ENCODE measurements around the gene PARP3. TPM values are rescaled to one million over a fixed set of nuclear protein-coding genes. Genes with fewer than 3 reads are reported as not detected.
A peak's percentile ranks its signal among the peaks of the same experiment; 100 is the strongest.
"Not testable (repeated sequence)": the region's sequence is repeated elsewhere in the genome, so short reads cannot be mapped to it uniquely, and the experiment has no call there.

The PARP3 gene
- total and polyA plus RNA-seq, 2 of the 8 experiments (the other 6 are each of a cell fraction or from before 2014, with no cell fraction given) = 1.3 to 1.6 TPM

DNA sequence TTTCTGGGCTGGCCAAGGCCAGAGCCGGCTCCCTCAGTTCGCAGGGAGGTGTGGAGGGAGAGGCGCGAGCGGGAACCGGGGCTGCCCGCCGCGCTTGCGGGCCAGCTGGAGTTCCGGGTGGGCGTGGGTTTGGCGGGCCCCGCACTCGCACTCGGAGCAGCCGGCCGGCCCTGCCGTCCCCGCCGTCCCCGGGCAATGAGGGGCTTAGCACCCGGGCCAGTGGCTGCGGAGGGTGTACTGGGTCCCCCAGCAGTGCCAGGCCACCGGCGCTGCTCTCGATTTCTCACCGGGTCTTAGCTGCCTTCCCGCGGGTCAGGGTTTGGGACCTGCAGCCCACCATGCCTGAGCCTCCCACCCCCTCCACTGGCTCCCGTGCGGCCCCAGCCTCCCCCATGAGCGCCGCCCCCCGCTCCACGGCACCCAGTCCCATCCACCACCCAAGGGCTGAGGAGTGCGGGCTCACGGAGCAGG, 48.4 kb downstream of the PARP3 start:
- not testable (repeated sequence) for H3K9ac ChIP-seq (replicated peaks in 1 of 4; ENCODE audit: extremely low read depth in 1 of 4, low read depth in 3 of 4, low read length in 3 of 4); H2AFZ ChIP-seq (ENCODE audit: low read length); H3K23me2 ChIP-seq (ENCODE audit: low read depth, low read length); H3K4me3 ChIP-seq (ENCODE audit: extremely low read depth in 1 of 4, insufficient read depth in 2 of 4, low read depth in 3 of 4, low read length in 4 of 4); H3K4me2 ChIP-seq (ENCODE audit: insufficient read depth in 1 of 2, low read depth in 2 of 2, low read length in 2 of 2); H3K27me3 ChIP-seq (replicated peaks in 1 of 4; ENCODE audit: control insufficient read depth in 3 of 4, extremely low read depth in 1 of 4, insufficient read depth in 3 of 4, low read length in 3 of 4); H2AK5ac ChIP-seq (ENCODE audit: low read depth, low read length); H2BK15ac ChIP-seq (ENCODE audit: low read length); H3K14ac ChIP-seq (ENCODE audit: insufficient read length); H3K79me1 ChIP-seq (ENCODE audit: low read depth, low read length); H4K5ac ChIP-seq (ENCODE audit: insufficient read length, low read depth, low read length); H3K56ac ChIP-seq (replicated peaks; ENCODE audit: insufficient read length, low read depth, low read length); H4K8ac ChIP-seq (ENCODE audit: extremely low read depth, insufficient read depth, low read length); H3K4ac ChIP-seq (replicated peaks; ENCODE audit: insufficient read length, low read depth, low read length); H4K20me1 ChIP-seq (replicated peaks in 1 of 2; ENCODE audit: control insufficient read depth in 1 of 2, insufficient read depth in 2 of 2, low read length in 2 of 2); H2BK120ac ChIP-seq (replicated peaks; ENCODE audit: low read depth, low read length); H2BK5ac ChIP-seq (ENCODE audit: low read depth, low read length); H4K91ac ChIP-seq (replicated peaks; ENCODE audit: insufficient read length, low read length); FAIRE-seq; H3K9me3 ChIP-seq (ENCODE audit: insufficient read depth in 2 of 2, low read depth in 1 of 2, low read length in 1 of 2); H3K18ac ChIP-seq (ENCODE audit: extremely low read depth, low read length); H2BK12ac ChIP-seq (ENCODE audit: low read depth, low read length); H3K27ac ChIP-seq (ENCODE audit: low read depth, low read length); H3K23ac ChIP-seq (ENCODE audit: insufficient read length); H2BK20ac ChIP-seq (ENCODE audit: low read length)
- H3K79me2 ChIP-seq (ENCODE audit: control insufficient read depth in 1 of 2, insufficient read depth in 2 of 2, low read length in 2 of 2) = peaks cover 0 to 16% of the 10 kb centered on the region in 2 experiments; a peak in 3 of 4 replicates
- WGBS, 2 experiments (ENCODE audit: extremely low coverage in 1 of 2, insufficient coverage in 1 of 2, insufficient read length in 1 of 2, insufficient replicate concordance in 2 of 2, low coverage in 1 of 2, low lambda C conversion rate in 2 of 2, missing lambda C conversion rate in 1 of 2) = 90% methylated on average over 29 of the region's 38 CpGs; no CpG with 5 or more reads in 1 of the 2 experiments
- peak; percentile 29; the same call in 1 of the 2 replicates for TF ChIP-seq POLR2AphosphoS5 (IDR thresholded peaks at IDR 0.05; ENCODE audit: low read depth, low read length)
- peak in 1 of 2 experiments; percentile 63 for DNase-seq (ENCODE audit: low read depth in 1 of 2, low spot score in 2 of 2)
- POLR2A ChIA-PET (ENCODE audit: partially characterized antibody) = interaction anchor here (1.0 to 25.9 kb wide), 16 partner anchors 16 to 288 kb away, joined by 3 to 923 read pairs (median 4); partner anchors contain the start of genes ABHD14A, ABHD14B, ACY1 and GPR62
- peaks cover 4 to 17% (median 7%) of the 10 kb centered on the region in 4 experiments; a peak in 5 of 7 replicates for H3K4me1 ChIP-seq (replicated peaks in 1 of 4; ENCODE audit: control insufficient read depth in 3 of 4, insufficient read depth in 4 of 4, low read length in 3 of 4)
- CTCF ChIA-PET (ENCODE audit: partially characterized antibody) = interaction anchor here (0.9 to 6.2 kb wide), 10 partner anchors 8 to 138 kb away, joined by 3 to 46 read pairs (median 6); partner anchors contain the start of genes ABHD14A, ABHD14B, ACY1 and DUSP7
- H3K36me3 ChIP-seq (ENCODE audit: control insufficient read depth in 2 of 4, insufficient read depth in 4 of 4, low read length in 3 of 4) = peaks cover 17 to 39% (median 28%) of the 10 kb centered on the region in 4 experiments
